NCI-H226 (cell line): Measurements from ENCODE around the gene GTF3C2.
A peak's percentile ranks its signal among the peaks of the same experiment; 100 is the strongest.
"Not testable (repeated sequence)": the region's sequence is repeated elsewhere in the genome, so short reads cannot be mapped to it uniquely, and the experiment has no call there.

Experiments
- DNase-seq: peaks from one replicate; pipeline ENCODE4 v3.0.0-alpha.2; 2015

The GTF3C2 gene

GRCh38 chr2:27372937-27373336, 16.4 kb upstream of the GTF3C2 start:
- no peak for DNase-seq

GRCh38 chr2:27370816-27371620, 14.5 kb upstream of the GTF3C2 start:
- peak; percentile 56 for DNase-seq

GRCh38 chr2:27370026-27370815, 13.7 kb upstream of the GTF3C2 start, which contains the start of the genes EIF2B4 and SNX17:
Gene EIF2B4 (minus strand): TSS chr2:27370338. CDS start chr2:27370314, 24 bp downstream.
Gene SNX17 (plus strand): TSS chr2:27370616. CDS start chr2:27370744, 128 bp downstream.
- DNase-seq: peak; percentile 99

GRCh38 chr2:27369471-27370025, 13.0 kb upstream of the GTF3C2 start:
- DNase-seq: no peak

GRCh38 chr2:27363933-27364332, 7.4 kb upstream of the GTF3C2 start:
- no peak for DNase-seq

GRCh38 chr2:27362678-27363420, 6.3 kb upstream of the GTF3C2 start:
- no peak for DNase-seq

- peak; percentile 42 for DNase-seq
These were observed 545 bp downstream of the GTF3C2 start for GRCh38 chr2:27356056-27356381.

GRCh38 chr2:27354597-27354927, 2.0 kb downstream of the GTF3C2 start:
- DNase-seq: no peak

- no peak for DNase-seq
These were observed 2.6 kb downstream of the GTF3C2 start for GRCh38 chr2:27353762-27354596.

- not testable (repeated sequence) for DNase-seq
These were observed 3.2 kb downstream of the GTF3C2 start for GRCh38 chr2:27353386-27353761.

GRCh38 chr2:27351802-27352598, 4.6 kb downstream of the GTF3C2 start:
- no peak for DNase-seq

GRCh38 chr2:27350106-27350693, 6.4 kb downstream of the GTF3C2 start:
- DNase-seq: no peak

- DNase-seq: no peak
These were observed 8.9 kb downstream of the GTF3C2 start for GRCh38 chr2:27347641-27348040.

GRCh38 chr2:27336173-27336572, 20.4 kb downstream of the GTF3C2 start:
- no peak for DNase-seq

- no peak for DNase-seq
These were observed 21.3 kb downstream of the GTF3C2 start for GRCh38 chr2:27335311-27335710.

GRCh38 chr2:27324720-27325119, 31.8 kb downstream of the GTF3C2 start:
- DNase-seq: no peak

- no peak for DNase-seq
These were observed 32.8 kb downstream of the GTF3C2 start for GRCh38 chr2:27323596-27324285.

- peak; percentile 86 for DNase-seq
These were observed 33.6 kb downstream of the GTF3C2 start, which contains the start of gene MPV17 for GRCh38 chr2:27322766-27323595. Gene MPV17 (minus strand): TSS chr2:27323097. CDS start chr2:27322517, 580 bp downstream.

GRCh38 chr2:27322301-27322765, 34.2 kb downstream of the GTF3C2 start:
- DNase-seq: no peak
